NCI-H2227 (cell line): ENCODE results near the gene MSI2.
"Not testable (repeated sequence)": the region's sequence is repeated elsewhere in the genome, so short reads cannot be mapped to it uniquely, and the experiment has no call there.

Experiments used
- DNase-seq: peaks from one replicate; lab custom pipeline; 2025; ENCODE audit not compliant: unreplicated experiment; lab: John Stamatoyannopoulos, UW

MSI2 gene

GRCh38 chr17:57621791-57622190 is 365.5 kb downstream of the MSI2 start:
- DNase-seq: not testable (repeated sequence)

GRCh38 chr17:57622306-57622682 is 366.0 kb downstream of the MSI2 start:
- no peak for DNase-seq

GRCh38 chr17:57622683-57623433 is 366.5 kb downstream of the MSI2 start:
- no peak for DNase-seq

- DNase-seq: no peak
Observed at GRCh38 chr17:57623620-57624019, 367.3 kb downstream of the MSI2 start.

- DNase-seq: no peak
Observed at GRCh38 chr17:57624386-57624785, 368.1 kb downstream of the MSI2 start.

GRCh38 chr17:57625511-57625910 is 369.2 kb downstream of the MSI2 start:
- DNase-seq: no peak

- no peak for DNase-seq
Observed at GRCh38 chr17:57625957-57626356, 369.6 kb downstream of the MSI2 start.

- DNase-seq: no peak
Observed at GRCh38 chr17:57626520-57627210, 370.3 kb downstream of the MSI2 start.

GRCh38 chr17:57627591-57627990 is 371.3 kb downstream of the MSI2 start:
- no peak for DNase-seq

- DNase-seq: no peak
Observed at GRCh38 chr17:57628421-57628820, 372.1 kb downstream of the MSI2 start.

- no peak for DNase-seq
Observed at GRCh38 chr17:57629470-57629869, 373.1 kb downstream of the MSI2 start.

- no peak for DNase-seq
Observed at GRCh38 chr17:57629886-57630285, 373.6 kb downstream of the MSI2 start.

GRCh38 chr17:57630736-57631135 is 374.4 kb downstream of the MSI2 start:
- no peak for DNase-seq

GRCh38 chr17:57631871-57632270 is 375.5 kb downstream of the MSI2 start:
- DNase-seq: no peak

- no peak for DNase-seq
Observed at GRCh38 chr17:57632294-57632693, 376.0 kb downstream of the MSI2 start.

GRCh38 chr17:57633236-57633635 is 376.9 kb downstream of the MSI2 start:
- DNase-seq: no peak

GRCh38 chr17:57634713-57635465 is 378.6 kb downstream of the MSI2 start:
- no peak for DNase-seq

- no peak for DNase-seq
Observed at GRCh38 chr17:57636274-57636673, 380.0 kb downstream of the MSI2 start.

- no peak for DNase-seq
Observed at GRCh38 chr17:57636985-57637665, 380.8 kb downstream of the MSI2 start.

- no peak for DNase-seq
Observed at GRCh38 chr17:57637666-57638010, 381.3 kb downstream of the MSI2 start.

GRCh38 chr17:57638284-57638683 is 382.0 kb downstream of the MSI2 start:
- DNase-seq: no peak
